HEK293T (cell line): ENCODE measurements around the gene ANKS1B.
A peak's percentile ranks its signal among the peaks of the same experiment; 100 is the strongest.

Source experiments
- CTCF ChIA-PET: fragments of 350-600 bp; formaldehyde crosslinking; extraction: SDS; loops from one replicate; lab custom pipeline; 2021; ENCODE audit warnings: antibody characterized with exemption, inconsistent platforms; lab: Yijun Ruan, JAX
- POLR2A ChIA-PET: fragments of 350-600 bp; formaldehyde crosslinking; extraction: SDS; loops from one replicate; lab custom pipeline; 2020; ENCODE audit warnings: antibody characterized with exemption, inconsistent platforms; lab: Yijun Ruan, JAX
- DNase-seq: peaks from one replicate; pipeline ENCODE4 v3.0.0; 2012; ENCODE audit warnings: mixed read lengths; ENCODE audit errors: extremely low spot score
- ARNT ChIP-seq: fragments of 450-650 bp; IDR thresholded peaks from 2 replicates; pipeline ENCODE4 v1.6.1; 2017; ENCODE audit warnings: mild to moderate bottlenecking
- BHLHE40 ChIP-seq: fragments of 450-650 bp; IDR thresholded peaks from 2 replicates; pipeline ENCODE4 v1.6.1; 2016; ENCODE audit warnings: mild to moderate bottlenecking, moderate library complexity, borderline replicate concordance
- CTBP1 ChIP-seq: fragments of 450-650 bp; IDR thresholded peaks from 2 replicates; pipeline ENCODE4 v1.6.1; 2016; ENCODE audit warnings: borderline replicate concordance
- ELF4 ChIP-seq: fragments of 450-650 bp; IDR thresholded peaks from 2 replicates; pipeline ENCODE4 v1.6.1; 2017; ENCODE audit warnings: antibody characterized with exemption
- FOXA1 ChIP-seq: fragments of 450-650 bp; IDR thresholded peaks from 2 replicates; pipeline ENCODE4 v1.6.1; 2016; ENCODE audit warnings: mild to moderate bottlenecking
- FOXK2 ChIP-seq: fragments of 450-650 bp; IDR thresholded peaks from 2 replicates; pipeline ENCODE4 v1.6.1; 2016; ENCODE audit warnings: mild to moderate bottlenecking
- FOXM1 ChIP-seq: fragments of 450-650 bp; IDR thresholded peaks from 2 replicates; pipeline ENCODE4 v1.6.1; 2017; ENCODE audit warnings: mild to moderate bottlenecking, borderline replicate concordance
- HDGF ChIP-seq: fragments of 450-650 bp; IDR thresholded peaks from 2 replicates; pipeline ENCODE4 v1.6.1; 2017; ENCODE audit warnings: antibody characterized with exemption, borderline replicate concordance
- L3MBTL2 ChIP-seq: fragments of 450-650 bp; conservative IDR thresholded peaks from 2 replicates; pipeline ENCODE4 v1.6.1; 2016; ENCODE audit warnings: mild to moderate bottlenecking
- LEF1 ChIP-seq: fragments of 450-650 bp; IDR thresholded peaks from 2 replicates; pipeline ENCODE4 v1.6.1; 2017; ENCODE audit warnings: mild to moderate bottlenecking, borderline replicate concordance
- NFRKB ChIP-seq: fragments of 450-650 bp; IDR thresholded peaks from 2 replicates; pipeline ENCODE4 v1.6.1; 2016; ENCODE audit warnings: mild to moderate bottlenecking, moderate library complexity
- SP1 ChIP-seq: fragments of 450-650 bp; IDR thresholded peaks from 2 replicates; pipeline ENCODE4 v1.6.1; 2017
- SUZ12 ChIP-seq: fragments of 450-650 bp; IDR thresholded peaks from 2 replicates; pipeline ENCODE4 v1.6.1; 2016; ENCODE audit warnings: mild to moderate bottlenecking
- TARDBP ChIP-seq: fragments of 450-650 bp; IDR thresholded peaks from 2 replicates; pipeline ENCODE4 v1.6.1; 2016
- ZNF384 ChIP-seq: fragments of 450-650 bp; IDR thresholded peaks from 2 replicates; pipeline ENCODE4 v1.6.1; 2016
- TF ChIP-seq, protein P1 (sequence below): fragments of 450-650 bp; IDR thresholded peaks from 2 replicates; pipeline ENCODE4 v1.6.1; 2016

ANKS1B gene

DNA sequence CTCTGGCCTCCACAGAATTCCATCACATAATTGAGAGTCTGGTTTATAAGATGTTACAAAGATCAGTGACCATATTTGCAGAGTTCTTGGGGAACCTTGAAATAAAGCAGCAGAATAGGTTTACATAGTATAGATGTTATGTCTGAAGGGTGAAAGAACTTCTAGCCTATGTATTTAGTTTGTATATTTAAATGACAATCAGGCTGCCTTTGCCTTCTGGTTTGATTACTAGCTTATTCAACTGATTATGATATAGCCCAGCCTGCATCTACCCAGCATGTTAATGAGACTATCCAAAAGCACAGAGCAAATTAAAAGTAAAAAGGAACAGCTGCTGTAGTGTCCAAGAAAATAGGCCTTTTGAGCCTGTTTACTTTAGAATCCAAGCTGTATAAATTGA is 1254.3 kb downstream of the ANKS1B start:
- TF ChIP-seq SUZ12 (no peak), ARNT (no peak), ELF4 (no peak), TARDBP (no peak), FOXM1 (no peak), ZNF384 (no peak), LEF1 (no peak), BHLHE40 (no peak), CTBP1 (no peak), HDGF (no peak), FOXK2 (no peak), L3MBTL2 (no peak), NFRKB (no peak), FOXA1 (no peak), SP1 (no peak)
- TF ChIP-seq, protein P1, sequence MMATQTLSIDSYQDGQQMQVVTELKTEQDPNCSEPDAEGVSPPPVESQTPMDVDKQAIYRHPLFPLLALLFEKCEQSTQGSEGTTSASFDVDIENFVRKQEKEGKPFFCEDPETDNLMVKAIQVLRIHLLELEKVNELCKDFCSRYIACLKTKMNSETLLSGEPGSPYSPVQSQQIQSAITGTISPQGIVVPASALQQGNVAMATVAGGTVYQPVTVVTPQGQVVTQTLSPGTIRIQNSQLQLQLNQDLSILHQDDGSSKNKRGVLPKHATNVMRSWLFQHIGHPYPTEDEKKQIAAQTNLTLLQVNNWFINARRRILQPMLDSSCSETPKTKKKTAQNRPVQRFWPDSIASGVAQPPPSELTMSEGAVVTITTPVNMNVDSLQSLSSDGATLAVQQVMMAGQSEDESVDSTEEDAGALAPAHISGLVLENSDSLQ: no peak
- ChIA-PET CTCF (interaction anchor here (0.6 to 1.1 kb wide), 4 partner anchors 9 to 20 kb away, joined by 3 read pairs; no protein-coding TSS in a partner anchor), POLR2A (no interaction called here)
- DNase-seq: no peak

DNA sequence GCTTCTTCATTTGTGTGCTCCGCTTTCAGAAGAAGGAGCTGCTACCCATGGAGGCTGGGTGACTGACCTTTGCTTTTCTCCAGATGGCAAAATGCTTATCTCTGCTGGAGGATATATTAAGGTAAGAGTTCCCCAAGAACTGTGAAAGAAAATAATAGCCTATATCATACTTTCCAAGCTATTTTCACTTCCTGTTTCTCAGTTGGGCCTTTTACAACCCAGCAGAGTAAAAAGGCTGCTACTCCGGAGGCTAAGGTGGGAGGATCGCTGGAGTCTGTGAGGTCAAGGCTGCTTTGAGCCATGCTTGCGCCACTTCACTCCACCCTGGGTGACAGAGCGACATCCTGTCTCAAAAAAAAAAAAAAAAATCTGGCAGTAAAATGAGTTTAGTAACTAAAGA is 1257.5 kb downstream of the ANKS1B start:
- ChIA-PET CTCF (no interaction called here), POLR2A (no interaction called here)
- DNase-seq: no peak

DNA sequence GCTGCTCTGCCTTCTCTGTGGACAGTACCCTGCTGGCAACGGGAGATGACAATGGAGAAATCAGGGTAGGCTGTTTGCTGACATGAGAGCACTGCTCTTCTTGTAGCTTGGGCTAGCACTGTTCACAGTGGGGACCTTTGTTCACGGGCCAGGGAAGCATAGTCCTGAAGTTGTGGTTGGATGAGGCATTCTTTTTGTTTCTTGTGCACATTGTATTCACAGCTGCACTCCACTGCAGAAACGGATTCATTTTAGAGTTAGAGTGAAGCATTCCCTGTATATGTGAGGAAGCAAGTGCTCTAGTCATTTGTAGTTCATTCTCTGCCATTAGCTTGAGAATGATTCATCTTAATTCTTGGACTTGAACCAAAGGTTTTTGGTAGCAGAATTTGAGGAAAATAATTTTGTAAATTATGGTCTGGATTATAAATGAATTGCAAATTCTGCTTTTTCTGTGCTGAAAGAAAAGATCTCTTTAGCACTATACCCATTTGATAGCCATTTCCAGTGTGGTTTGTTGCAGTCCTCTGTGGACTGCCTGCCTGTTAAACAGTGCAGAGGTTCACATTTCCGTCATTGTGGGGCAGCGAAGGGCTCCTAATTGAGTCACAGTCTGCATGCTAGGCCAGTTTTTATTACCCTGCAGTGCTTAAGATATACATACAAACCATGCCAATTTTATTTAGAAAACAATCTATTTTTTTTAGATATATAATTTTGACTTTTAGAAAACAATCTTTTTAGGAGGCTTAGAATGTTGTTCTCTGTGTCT is 1259.1 kb downstream of the ANKS1B start:
- peak; percentile 40 for DNase-seq
- CTCF ChIA-PET: no interaction called here
- TF ChIP-seq FOXA1: no peak
- no peak for TF ChIP-seq L3MBTL2
- no peak for TF ChIP-seq ARNT
- TF ChIP-seq FOXK2: no peak
- TF ChIP-seq ELF4: no peak
- TF ChIP-seq BHLHE40: no peak
- POLR2A ChIA-PET: no interaction called here

More for the DNA sequence above, 1257.5 kb downstream of the ANKS1B start:
- TF ChIP-seq NFRKB (no peak), FOXM1 (no peak), L3MBTL2 (no peak), HDGF (no peak), FOXK2 (no peak), TARDBP (no peak), BHLHE40 (no peak), SUZ12 (no peak), ELF4 (no peak), SP1 (no peak), ZNF384 (no peak), CTBP1 (no peak), FOXA1 (no peak), ARNT (no peak), LEF1 (no peak)
- TF ChIP-seq, protein P1: no peak

DNA sequence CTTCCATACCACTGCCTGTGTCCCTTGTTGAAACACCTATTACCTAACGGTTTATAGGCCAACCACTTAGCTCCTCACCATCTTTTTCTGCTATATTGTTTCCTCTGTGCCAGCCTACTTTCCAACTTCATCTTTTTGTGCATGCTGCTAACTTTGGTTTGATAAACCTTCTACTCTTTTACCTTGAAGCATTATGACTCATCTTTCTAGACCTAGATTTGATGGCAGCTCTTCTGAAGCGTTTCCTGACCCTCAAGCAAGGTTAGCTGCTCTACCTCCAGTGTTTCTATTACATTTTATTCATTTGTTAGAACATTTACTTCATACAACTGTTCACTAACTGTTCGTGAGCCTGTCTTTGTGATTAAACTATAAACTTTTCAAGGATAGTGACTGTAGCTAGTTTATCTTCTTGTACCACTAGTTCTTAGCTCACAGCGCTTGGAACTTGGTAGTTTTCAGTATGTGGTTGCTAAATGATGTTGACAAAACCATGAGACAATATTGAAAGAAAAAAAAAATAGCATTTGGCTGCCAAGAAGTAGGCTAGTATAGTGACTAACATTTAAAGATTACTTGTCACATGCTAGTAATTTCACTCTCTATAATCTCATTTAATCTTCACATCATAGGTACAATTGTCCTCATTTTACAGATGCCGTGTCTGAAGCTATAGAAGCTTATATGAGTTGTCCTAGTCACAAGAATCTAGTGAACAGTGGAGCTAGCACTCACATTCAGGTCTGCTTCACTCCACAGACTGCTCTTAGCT is 1260.2 kb downstream of the ANKS1B start:
- ChIA-PET CTCF (interaction anchor here (0.6 kb wide), 1 partner anchor 12 kb away, joined by 3 read pairs; no protein-coding TSS in a partner anchor), POLR2A (no interaction called here)
- no peak for TF ChIP-seq LEF1
- TF ChIP-seq TARDBP: no peak
- TF ChIP-seq L3MBTL2: no peak
- TF ChIP-seq SP1: no peak
- no peak for TF ChIP-seq SUZ12
- no peak for TF ChIP-seq HDGF
- no peak for TF ChIP-seq FOXA1
- TF ChIP-seq FOXK2: no peak
- no peak for TF ChIP-seq FOXM1
- TF ChIP-seq CTBP1: no peak
- TF ChIP-seq ZNF384: no peak
- no peak for TF ChIP-seq ARNT
- TF ChIP-seq NFRKB: no peak
- TF ChIP-seq BHLHE40: no peak
- TF ChIP-seq, protein P1: no peak
- TF ChIP-seq ELF4: no peak

GRCh38 chr12:98721204-98721702 is 1263.5 kb downstream of the ANKS1B start:
- ChIA-PET POLR2A (no interaction called here), CTCF (interaction anchor here (1.1 kb wide), 1 partner anchor 10 kb away, joined by 3 read pairs; no protein-coding TSS in a partner anchor)
- TF ChIP-seq L3MBTL2: no peak
- TF ChIP-seq BHLHE40: no peak
- no peak for DNase-seq

More for the DNA sequence above, 1260.2 kb downstream of the ANKS1B start:
- DNase-seq: no peak
